PFSK-1 (cell line): ENCODE measurements around the gene YBX2.

ENCODE experiments used
- FOXP2 ChIP-seq: optimal IDR thresholded peaks from 2 replicates; pipeline ENCODE3; 2011; ENCODE audit warnings: borderline replicate concordance, control low read depth, inconsistent platforms; ENCODE audit not compliant: insufficient read depth; ENCODE audit errors: extremely low read length, extremely low read depth
- POLR2AphosphoS5 ChIP-seq: IDR thresholded peaks from 2 replicates; pipeline ENCODE4 v1.6.1; 2012; ENCODE audit warnings: low read depth, mild to moderate bottlenecking, control low read depth, low read length, moderate library complexity
- SIN3A ChIP-seq: IDR thresholded peaks from 2 replicates; pipeline ENCODE4 v1.6.1; 2012; ENCODE audit warnings: mild to moderate bottlenecking, low read length, moderate library complexity, borderline replicate concordance; ENCODE audit not compliant: insufficient read depth
- TAF1 ChIP-seq: IDR thresholded peaks from 2 replicates; pipeline ENCODE4 v1.6.1; 2012; ENCODE audit warnings: low read length, control low read depth, borderline replicate concordance; ENCODE audit not compliant: insufficient read depth
- TF ChIP-seq, protein P1 (sequence below), 2 experiments: IDR thresholded peaks; 2 replicates each; pipeline versions ENCODE4 v1.6.1 to v1.8.0; 2011 to 2012; ENCODE audit warnings: low read depth in 2 of 2, low read length in 2 of 2, control low read depth in 1 of 2, inconsistent platforms in 1 of 2, mild to moderate bottlenecking in 1 of 2, moderate library complexity in 1 of 2; ENCODE audit not compliant: insufficient read depth in 1 of 2

The YBX2 gene

DNA sequence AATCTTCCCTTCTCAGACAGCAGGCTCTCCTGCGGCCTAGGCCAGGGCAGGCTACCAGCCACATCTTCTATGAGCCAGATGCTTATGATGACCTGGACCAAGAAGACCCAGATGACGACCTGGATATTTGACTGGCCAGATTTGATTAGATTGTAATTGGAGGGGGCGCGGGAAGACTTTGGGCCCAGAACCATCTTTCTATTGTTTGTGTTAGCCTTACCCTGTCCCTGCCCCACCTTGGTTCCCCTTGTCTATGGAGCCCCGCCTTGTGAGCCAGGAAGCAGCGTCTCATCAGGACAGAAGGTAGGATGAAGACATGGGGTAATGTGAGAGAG, 34.9 kb downstream of the YBX2 start:
- TF ChIP-seq TAF1 (no peak), SIN3A (no peak), FOXP2 (no peak), POLR2AphosphoS5 (no peak)
- TF ChIP-seq, protein P1, sequence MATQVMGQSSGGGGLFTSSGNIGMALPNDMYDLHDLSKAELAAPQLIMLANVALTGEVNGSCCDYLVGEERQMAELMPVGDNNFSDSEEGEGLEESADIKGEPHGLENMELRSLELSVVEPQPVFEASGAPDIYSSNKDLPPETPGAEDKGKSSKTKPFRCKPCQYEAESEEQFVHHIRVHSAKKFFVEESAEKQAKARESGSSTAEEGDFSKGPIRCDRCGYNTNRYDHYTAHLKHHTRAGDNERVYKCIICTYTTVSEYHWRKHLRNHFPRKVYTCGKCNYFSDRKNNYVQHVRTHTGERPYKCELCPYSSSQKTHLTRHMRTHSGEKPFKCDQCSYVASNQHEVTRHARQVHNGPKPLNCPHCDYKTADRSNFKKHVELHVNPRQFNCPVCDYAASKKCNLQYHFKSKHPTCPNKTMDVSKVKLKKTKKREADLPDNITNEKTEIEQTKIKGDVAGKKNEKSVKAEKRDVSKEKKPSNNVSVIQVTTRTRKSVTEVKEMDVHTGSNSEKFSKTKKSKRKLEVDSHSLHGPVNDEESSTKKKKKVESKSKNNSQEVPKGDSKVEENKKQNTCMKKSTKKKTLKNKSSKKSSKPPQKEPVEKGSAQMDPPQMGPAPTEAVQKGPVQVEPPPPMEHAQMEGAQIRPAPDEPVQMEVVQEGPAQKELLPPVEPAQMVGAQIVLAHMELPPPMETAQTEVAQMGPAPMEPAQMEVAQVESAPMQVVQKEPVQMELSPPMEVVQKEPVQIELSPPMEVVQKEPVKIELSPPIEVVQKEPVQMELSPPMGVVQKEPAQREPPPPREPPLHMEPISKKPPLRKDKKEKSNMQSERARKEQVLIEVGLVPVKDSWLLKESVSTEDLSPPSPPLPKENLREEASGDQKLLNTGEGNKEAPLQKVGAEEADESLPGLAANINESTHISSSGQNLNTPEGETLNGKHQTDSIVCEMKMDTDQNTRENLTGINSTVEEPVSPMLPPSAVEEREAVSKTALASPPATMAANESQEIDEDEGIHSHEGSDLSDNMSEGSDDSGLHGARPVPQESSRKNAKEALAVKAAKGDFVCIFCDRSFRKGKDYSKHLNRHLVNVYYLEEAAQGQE (IDR thresholded peaks at IDR 0.05; ENCODE audit: insufficient read depth in 1 of 2, low read depth in 2 of 2, low read length in 2 of 2), result no peak

DNA sequence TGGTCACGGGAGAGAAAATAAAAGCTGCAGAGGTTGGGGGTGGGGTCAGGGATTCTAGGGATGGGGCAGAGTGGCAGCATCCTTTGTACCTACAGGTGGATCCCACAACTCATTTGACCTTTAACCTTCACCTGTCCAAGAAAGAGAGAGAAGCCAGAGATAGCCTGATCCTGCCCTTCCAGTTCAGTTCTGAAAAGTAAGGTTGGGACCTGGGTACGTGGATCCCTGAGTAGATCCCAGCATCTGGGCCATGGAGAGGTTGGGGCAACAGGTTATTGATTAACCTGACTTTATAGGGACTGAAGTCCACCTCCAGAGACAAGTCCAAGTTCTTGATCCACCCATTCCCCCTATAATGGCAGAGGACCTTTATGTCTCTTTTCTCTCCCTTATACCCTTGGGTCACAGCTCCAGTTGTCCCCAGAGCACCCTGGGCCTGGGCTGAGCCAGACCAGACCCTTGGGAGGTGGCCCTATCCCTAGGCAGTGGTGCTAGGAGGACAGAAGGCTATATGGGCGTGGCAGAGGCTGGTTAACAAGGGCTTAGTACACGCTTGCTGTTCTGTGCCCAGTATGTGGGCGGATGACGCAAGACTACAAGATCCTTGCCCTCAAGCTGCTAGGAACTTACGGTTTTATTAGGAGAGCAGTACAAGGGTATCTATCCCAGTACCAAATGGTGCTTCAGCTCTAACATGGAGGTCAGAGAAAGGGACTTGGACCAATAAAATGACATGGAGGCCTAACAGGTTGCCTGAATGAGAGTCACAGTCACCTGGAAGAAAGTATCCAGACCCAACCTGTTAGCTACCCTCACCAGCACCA, 35.5 kb downstream of the YBX2 start:
- TF ChIP-seq TAF1 (no peak), FOXP2 (no peak), POLR2AphosphoS5 (peak; percentile 22; the same call in 1 of the 2 replicates), SIN3A (no peak)
- TF ChIP-seq, protein P1 (IDR thresholded peaks at IDR 0.05; ENCODE audit: insufficient read depth in 1 of 2, low read depth in 2 of 2, low read length in 2 of 2), result no peak

DNA sequence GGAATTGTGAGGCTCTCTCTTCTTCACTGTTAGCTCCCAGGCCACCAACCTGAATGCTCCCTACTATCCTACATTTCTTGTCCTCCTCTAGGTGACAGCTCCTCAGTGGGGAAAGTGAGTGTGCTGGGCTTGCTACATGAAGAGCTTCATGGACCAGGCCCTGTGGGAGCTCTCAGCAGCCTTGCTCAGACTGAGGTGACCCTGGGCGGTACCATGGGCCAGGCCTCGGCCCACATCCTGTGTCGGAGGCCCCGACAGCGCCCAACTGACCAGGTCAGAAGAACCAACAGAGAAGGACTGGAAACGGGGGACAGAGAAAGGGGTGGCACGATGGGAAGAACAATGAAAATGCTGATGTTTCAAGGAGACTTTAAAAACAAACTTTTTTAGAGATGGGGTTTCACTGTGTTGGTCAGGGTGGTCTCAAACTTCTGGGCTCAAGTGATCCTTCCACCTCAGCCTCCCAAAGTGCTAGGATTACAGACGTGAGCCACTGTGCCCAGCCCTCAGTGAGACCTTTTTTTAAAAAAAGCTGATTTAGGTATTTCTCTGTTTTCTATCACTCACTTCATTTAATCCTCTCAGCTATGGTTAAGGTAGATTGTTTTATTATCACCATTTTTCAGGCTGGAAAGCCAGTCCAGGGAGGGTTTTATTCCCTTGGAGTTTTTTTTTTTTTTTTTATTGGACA, 37.5 kb downstream of the YBX2 start:
- TF ChIP-seq FOXP2, result no peak
- TF ChIP-seq TAF1, result no peak

DNA sequence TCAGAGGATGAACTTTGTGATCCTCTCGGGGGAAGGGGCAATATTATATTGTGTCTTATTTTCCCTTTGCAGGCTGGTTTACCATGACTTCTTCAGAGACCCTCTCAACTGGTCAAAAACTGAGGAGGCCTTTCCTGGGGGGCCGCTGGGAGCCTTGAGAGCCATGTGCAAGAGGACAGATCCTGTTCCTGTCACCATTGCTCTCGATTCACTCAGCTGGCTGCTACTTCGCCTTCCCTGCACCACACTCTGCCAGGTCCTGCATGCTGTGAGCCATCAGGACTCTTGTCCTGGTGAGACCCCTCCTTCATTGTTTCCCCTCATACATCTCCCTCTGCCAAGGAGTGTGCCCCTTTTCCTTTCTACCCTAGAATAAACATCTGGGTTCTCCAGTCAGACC, 39.9 kb downstream of the YBX2 start:
- no peak for TF ChIP-seq SIN3A
- no peak for TF ChIP-seq POLR2AphosphoS5
- TF ChIP-seq, protein P1 (IDR thresholded peaks at IDR 0.05; ENCODE audit: insufficient read depth in 1 of 2, low read depth in 2 of 2, low read length in 2 of 2), result no peak
- TF ChIP-seq TAF1, result no peak
- no peak for TF ChIP-seq FOXP2

DNA sequence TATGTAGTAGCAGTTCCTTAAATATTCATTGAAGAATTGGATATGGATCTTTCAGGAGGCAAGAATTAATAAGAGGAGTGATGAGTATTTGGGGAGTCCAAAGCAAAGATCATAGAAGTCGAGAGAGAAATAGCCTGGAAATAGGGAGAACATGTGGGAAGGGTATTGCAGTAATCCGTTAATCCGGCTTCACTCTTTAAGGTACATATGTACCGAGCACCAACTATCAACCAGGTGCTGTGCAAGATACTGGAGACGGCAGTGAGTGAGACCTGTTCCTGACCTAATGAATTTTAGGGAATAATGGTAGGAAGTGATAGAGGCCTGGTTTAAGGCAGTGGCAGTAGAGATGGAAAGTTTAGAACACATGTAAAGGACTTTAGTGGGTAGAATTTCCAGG, 41.4 kb downstream of the YBX2 start:
- TF ChIP-seq POLR2AphosphoS5 (no peak), FOXP2 (no peak), SIN3A (no peak), TAF1 (no peak)
- TF ChIP-seq, protein P1 (IDR thresholded peaks at IDR 0.05; ENCODE audit: insufficient read depth in 1 of 2, low read depth in 2 of 2, low read length in 2 of 2), result no peak
